Stomach smooth muscle (tissue), 2 donors: ENCODE results near the gene PLCB1.

Experiments used
- H3K27ac ChIP-seq: one replicate; pipeline ENCODE4 v1.7.0; 2013; ENCODE audit warnings: mild to moderate bottlenecking, low read length, inconsistent platforms
- H3K27me3 ChIP-seq, 2 donors: one replicate each; pipeline ENCODE4 v1.7.0; 2013; ENCODE audit warnings: low read length in 2 of 2; ENCODE audit not compliant: insufficient read depth in 2 of 2, control insufficient read depth in 1 of 2
- H3K36me3 ChIP-seq, 2 donors: one replicate each; pipeline ENCODE4 v1.7.0; 2013; ENCODE audit warnings: low read length in 2 of 2; ENCODE audit not compliant: control insufficient read depth in 2 of 2, insufficient read depth in 2 of 2
- H3K4me1 ChIP-seq: one replicate; pipeline ENCODE4 v1.7.0; 2013; ENCODE audit warnings: low read length; ENCODE audit not compliant: control insufficient read depth, insufficient read depth
- H3K4me3 ChIP-seq, 2 donors: one replicate each; pipeline ENCODE4 v1.7.0; 2013; ENCODE audit warnings: low read length in 2 of 2
- H3K9ac ChIP-seq, 2 donors: one replicate each; pipeline ENCODE4 v1.7.0; 2013; ENCODE audit warnings: low read length in 2 of 2, mild to moderate bottlenecking in 1 of 2
- H3K9me3 ChIP-seq, 2 donors: one replicate each; pipeline ENCODE4 v1.7.0; 2013; ENCODE audit warnings: low read length in 2 of 2; ENCODE audit not compliant: control insufficient read depth in 2 of 2
- donor health status: healthy.
- donor health status: Pancreatic carcinoma.

PLCB1 gene

DNA sequence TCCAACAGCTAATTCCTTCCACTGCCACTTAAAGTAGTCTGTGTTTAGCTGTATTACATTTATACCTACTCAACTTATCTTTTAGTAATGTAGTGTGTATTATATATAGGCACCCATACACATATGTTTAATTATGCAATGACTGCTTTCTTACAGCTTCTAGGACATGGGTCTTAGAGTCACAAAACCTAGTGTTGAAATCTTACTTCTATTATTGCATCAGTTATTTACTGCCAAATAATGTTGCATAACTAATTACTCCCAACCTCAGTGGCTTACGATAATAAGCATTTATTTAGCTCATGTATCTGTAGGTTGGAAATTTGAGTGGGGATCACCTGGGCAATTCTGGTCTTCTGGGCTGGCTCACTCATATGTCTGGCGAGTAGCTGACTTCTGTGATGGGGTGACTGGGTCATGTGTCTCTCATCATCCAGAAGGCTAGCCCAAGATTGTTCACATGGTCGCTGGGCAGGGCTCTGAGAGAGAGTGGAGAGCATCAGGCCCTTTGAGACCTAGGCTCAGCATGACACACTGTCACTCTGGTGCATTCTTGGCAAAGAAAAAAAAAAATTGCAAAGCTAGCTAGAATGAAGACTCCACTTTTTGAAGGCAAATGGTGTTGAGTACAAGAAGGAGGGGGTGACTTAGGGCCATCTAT, 187.0 kb downstream of the PLCB1 start:
- H3K27ac ChIP-seq = no peak overlapping the region
- H3K9me3 ChIP-seq = no peaks in the 10 kb centered on the region
- H3K9ac ChIP-seq = no peak overlapping the region
- H3K27me3 ChIP-seq = no peaks in the 10 kb centered on the region
- H3K4me3 ChIP-seq = no peak overlapping the region
- H3K36me3 ChIP-seq = no peaks in the 10 kb centered on the region
- no peaks in the 10 kb centered on the region for H3K4me1 ChIP-seq

DNA sequence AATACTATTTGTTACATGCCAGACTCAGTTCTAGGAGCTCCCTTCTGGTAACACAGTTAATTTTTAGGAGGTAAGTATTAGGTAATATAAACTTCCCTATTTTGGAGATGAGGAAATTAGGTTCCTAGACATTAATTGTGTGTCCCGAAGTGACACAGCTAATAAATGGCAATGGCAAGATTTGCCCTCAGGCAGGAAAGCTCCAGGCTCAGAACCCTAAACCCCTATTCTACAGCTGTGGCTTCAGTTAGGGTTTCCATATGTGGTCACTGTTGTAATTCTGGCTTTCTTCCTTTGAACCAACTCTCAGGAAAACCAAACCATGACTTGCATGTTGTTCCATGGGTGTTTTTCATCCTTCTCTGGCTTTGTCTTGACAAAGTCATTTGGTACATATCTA, 188.2 kb downstream of the PLCB1 start:
- Histone ChIP-seq H3K9ac (no peak overlapping the region), H3K4me3 (no peak overlapping the region), H3K4me1 (no peaks in the 10 kb centered on the region), H3K9me3 (no peaks in the 10 kb centered on the region), H3K36me3 (no peaks in the 10 kb centered on the region), H3K27me3 (no peaks in the 10 kb centered on the region), H3K27ac (no peak overlapping the region)

DNA sequence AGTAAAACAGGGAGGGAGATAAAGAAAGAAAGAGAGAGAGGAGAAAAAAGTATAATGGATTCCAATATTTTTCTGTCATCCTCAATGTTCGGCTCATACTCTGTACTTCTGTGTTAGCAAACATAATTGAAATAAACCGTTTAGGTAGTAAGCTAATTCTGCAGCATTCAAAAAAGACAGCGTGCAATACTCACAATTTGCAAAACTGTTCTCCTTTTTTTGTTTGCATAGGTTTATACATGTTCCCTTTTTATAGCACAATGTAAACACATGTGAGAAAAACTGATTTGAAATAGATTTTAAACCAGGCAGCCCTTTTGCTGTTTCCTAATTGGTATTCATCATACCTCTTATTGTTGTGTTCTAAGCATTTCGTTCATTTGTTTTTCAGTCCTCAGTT, 188.9 kb downstream of the PLCB1 start:
- H3K27ac ChIP-seq = no peak overlapping the region
- no peaks in the 10 kb centered on the region for H3K27me3 ChIP-seq
- no peak overlapping the region for H3K4me3 ChIP-seq
- H3K36me3 ChIP-seq = no peaks in the 10 kb centered on the region
- no peaks in the 10 kb centered on the region for H3K9me3 ChIP-seq
- no peak overlapping the region for H3K9ac ChIP-seq
- no peaks in the 10 kb centered on the region for H3K4me1 ChIP-seq

DNA sequence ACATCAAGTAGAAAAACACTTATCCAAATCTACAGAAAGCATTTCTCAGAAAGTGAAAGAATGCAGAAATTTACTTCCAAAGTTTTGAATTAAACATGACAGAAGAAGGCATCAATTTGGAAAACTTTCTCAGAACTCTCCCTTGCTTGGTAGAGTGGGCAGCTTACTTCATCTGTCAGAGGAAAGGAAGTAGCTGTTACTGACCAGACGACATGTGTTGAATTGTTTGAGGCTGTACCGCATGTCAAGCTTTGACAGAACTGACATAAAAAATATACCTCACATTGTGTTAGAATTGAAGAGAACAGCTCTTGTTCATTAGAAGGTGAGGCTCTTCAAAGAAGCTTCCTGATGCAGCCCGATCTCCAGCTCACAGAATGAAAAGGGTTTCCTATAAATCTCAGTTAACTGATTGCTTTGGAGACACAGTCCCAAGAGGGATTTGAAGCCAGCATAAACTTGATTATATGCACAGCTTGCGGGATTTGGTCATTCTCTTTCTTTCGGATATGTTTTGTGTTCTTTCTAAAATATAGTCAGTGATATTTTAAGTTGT, 190.7 kb downstream of the PLCB1 start:
- no peak overlapping the region for H3K4me3 ChIP-seq
- H3K36me3 ChIP-seq = no peaks in the 10 kb centered on the region
- no peaks in the 10 kb centered on the region for H3K27me3 ChIP-seq
- H3K9me3 ChIP-seq = no peaks in the 10 kb centered on the region
- H3K27ac ChIP-seq = no peak overlapping the region
- H3K4me1 ChIP-seq = no peaks in the 10 kb centered on the region
- no peak overlapping the region for H3K9ac ChIP-seq

GRCh38 chr20:8326191-8326590, 194.1 kb downstream of the PLCB1 start:
- no peak overlapping the region for H3K4me3 ChIP-seq
- H3K27ac ChIP-seq = no peak overlapping the region
- H3K4me1 ChIP-seq = no peaks in the 10 kb centered on the region
- no peaks in the 10 kb centered on the region for H3K36me3 ChIP-seq
- no peaks in the 10 kb centered on the region for H3K27me3 ChIP-seq
- no peak overlapping the region for H3K9ac ChIP-seq
- H3K9me3 ChIP-seq = no peaks in the 10 kb centered on the region

DNA sequence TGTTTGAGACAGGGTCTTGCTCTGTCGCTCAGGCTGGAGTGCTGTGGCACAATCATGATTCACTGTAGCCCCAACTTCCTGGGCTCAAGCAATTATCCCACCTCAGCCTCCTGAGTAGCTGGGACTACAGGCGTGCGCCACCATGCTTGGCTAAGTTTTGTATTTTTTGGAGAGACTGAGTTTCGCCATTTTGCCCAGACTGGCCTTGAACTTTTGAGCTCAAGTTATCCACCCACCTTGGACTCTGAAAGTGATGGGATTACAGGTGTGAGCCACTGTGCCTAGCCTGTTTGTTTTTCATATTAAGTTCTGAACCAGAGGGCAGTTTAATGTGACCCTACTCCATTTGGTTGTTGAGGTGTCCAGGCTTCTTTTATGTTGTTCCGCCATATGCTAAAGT, 194.8 kb downstream of the PLCB1 start:
- H3K4me1 ChIP-seq = no peaks in the 10 kb centered on the region
- no peak overlapping the region for H3K27ac ChIP-seq
- no peaks in the 10 kb centered on the region for H3K36me3 ChIP-seq
- H3K4me3 ChIP-seq = no peak overlapping the region
- no peaks in the 10 kb centered on the region for H3K9me3 ChIP-seq
- H3K9ac ChIP-seq = no peak overlapping the region
- no peaks in the 10 kb centered on the region for H3K27me3 ChIP-seq

- no peaks in the 10 kb centered on the region for H3K4me1 ChIP-seq
- H3K27me3 ChIP-seq = no peaks in the 10 kb centered on the region
- H3K4me3 ChIP-seq = no peak overlapping the region
- no peaks in the 10 kb centered on the region for H3K36me3 ChIP-seq
- no peak overlapping the region for H3K9ac ChIP-seq
- H3K27ac ChIP-seq = no peak overlapping the region
- no peaks in the 10 kb centered on the region for H3K9me3 ChIP-seq
These were observed 196.1 kb downstream of the PLCB1 start for GRCh38 chr20:8328189-8328588.

DNA sequence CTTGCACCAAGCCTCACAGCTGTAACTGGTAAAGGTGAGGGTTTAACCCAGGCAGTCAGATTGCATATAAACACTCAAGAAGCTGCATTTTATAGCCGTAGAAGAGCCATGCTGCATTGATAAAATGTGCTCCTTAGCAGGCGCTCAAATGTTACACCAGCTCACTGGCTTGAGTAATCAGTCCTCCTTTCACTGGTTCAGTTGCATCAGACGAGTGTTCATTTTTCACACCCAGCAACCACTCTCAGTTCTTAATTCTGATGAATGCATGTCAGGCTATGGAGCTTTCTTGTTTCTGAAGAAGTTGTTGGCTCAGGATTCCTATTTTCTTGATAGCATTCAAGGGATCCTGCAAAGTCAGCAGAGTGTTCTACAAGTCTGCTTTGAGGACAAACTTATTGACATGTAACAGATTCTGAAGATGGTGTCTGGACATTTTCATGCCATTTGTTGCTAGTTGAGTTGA, 198.3 kb downstream of the PLCB1 start:
- Histone ChIP-seq H3K4me1 (no peaks in the 10 kb centered on the region), H3K36me3 (no peaks in the 10 kb centered on the region), H3K27me3 (no peaks in the 10 kb centered on the region), H3K9me3 (no peaks in the 10 kb centered on the region), H3K27ac (no peak overlapping the region), H3K9ac (no peak overlapping the region), H3K4me3 (no peak overlapping the region)

GRCh38 chr20:8330785-8331695, 199.0 kb downstream of the PLCB1 start:
- Histone ChIP-seq H3K9ac (no peak overlapping the region), H3K27me3 (no peaks in the 10 kb centered on the region), H3K27ac (no peak overlapping the region), H3K4me3 (no peak overlapping the region), H3K36me3 (no peaks in the 10 kb centered on the region), H3K4me1 (no peaks in the 10 kb centered on the region), H3K9me3 (no peaks in the 10 kb centered on the region)

DNA sequence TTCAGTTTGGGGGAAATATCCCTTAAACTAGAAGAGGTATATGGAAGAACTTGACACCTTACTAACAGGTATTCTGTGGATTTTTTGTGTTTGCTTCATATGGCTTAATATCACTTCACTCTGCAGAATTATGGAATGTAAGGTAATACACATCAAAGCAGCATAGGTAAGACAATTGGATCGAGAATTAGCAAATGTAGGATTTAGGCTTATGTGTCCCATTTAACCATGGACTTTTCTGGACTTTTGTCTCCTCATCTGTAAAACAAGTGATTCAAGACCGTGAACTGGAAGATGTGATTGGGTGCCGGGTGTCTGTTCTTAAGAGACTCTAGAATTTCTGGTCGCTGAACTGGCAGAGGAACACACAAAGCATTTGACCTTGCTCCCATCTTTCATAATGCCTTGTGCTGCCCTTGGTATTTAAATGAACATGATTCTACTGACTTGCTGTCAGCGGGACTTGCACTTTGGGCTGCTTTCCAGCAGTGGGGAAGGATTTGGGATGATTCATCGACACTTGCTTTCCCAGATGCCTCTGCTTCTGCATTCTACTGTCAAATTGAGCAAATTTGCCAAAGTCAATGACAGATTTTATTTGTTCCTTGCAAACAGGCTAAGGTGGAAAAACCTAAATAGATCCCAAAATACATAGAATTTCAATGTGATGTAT, 199.8 kb downstream of the PLCB1 start:
- no peak overlapping the region for H3K4me3 ChIP-seq
- H3K36me3 ChIP-seq = no peaks in the 10 kb centered on the region
- no peaks in the 10 kb centered on the region for H3K4me1 ChIP-seq
- no peak overlapping the region for H3K9ac ChIP-seq
- no peak overlapping the region for H3K27ac ChIP-seq
- no peaks in the 10 kb centered on the region for H3K27me3 ChIP-seq
- H3K9me3 ChIP-seq = no peaks in the 10 kb centered on the region
